Activated CD4-positive, alpha-beta T cell treated with anti-CD3 and anti-CD28 coated beads, Interleukin-2, amount 50 U/mL, for 24 hours (primary cell): ENCODE measurements around the gene ANKRD33B.

Experiments used
- DNase-seq, 2 donors: peaks; one replicate each; pipeline ENCODE4 v3.0.0-alpha.2; 2020; ENCODE audit warnings: low read depth in 1 of 2, low spot score in 1 of 2

ANKRD33B gene

DNA sequence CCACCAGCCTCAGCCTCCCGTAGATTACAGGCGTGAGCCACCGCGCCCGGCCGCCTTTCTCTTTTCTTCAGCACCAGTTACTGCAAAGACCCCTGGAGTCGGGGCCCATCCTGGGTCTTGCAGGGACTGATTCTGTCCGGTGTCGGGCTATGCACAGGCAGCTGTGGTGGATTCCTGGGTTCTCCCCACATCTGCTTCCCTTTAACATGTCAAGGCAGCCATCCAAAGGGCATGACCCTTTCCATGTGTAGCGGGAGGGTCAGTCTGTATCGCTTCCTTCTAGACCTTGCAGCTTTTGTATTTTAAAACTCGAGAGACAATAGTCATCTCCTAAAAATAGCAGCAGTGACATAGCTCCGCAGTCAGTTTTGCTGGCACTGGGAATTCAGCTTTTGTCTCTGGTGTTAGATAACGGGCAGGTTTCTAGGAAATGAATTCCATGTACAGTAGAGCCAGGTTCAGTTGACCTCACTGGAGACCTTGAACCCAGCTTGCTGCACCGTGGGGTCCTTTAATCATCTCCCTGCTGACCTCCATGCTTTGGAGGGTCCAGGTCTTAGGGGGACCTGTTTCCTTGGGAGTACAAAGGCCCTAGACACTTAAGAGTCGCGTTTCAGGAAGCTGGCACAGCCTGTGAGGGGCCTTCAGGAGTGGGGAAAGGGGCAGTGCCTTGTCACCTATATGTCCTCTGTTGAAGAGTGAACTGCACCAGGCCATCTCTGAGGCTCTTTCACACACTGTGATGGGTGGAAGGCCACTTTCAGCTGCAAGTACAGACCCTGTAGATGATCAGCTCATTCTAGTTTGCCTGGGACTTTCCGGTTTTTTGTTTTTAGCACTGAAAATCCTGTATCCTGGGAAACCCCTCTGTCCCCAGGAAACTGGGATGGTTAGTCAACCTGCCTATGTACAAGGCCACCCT is 13.8 kb downstream of the ANKRD33B start:
- no peak for DNase-seq

- DNase-seq = no peak
Observed at GRCh38 chr5:10578293-10578665, 14.4 kb downstream of the ANKRD33B start.

DNA sequence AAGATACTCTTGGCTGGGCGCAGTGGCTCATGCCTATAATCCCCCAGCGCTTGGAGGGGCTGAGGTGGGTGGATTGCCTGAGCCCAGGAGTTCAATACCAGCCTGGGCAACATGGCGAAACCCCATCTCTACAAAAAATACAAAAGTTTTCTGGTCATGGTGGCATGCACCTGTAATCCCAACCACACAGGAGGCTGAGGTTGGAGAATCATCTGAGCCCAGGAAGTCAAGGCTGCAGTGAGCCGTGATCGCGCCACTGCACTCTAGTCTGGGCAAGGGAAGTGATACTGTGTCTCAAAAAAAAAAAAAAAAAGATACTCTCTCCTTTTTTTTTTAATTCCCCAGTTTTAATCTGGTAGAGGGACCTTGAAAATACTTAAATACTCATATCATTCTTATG is 15.0 kb downstream of the ANKRD33B start:
- DNase-seq = no peak

DNA sequence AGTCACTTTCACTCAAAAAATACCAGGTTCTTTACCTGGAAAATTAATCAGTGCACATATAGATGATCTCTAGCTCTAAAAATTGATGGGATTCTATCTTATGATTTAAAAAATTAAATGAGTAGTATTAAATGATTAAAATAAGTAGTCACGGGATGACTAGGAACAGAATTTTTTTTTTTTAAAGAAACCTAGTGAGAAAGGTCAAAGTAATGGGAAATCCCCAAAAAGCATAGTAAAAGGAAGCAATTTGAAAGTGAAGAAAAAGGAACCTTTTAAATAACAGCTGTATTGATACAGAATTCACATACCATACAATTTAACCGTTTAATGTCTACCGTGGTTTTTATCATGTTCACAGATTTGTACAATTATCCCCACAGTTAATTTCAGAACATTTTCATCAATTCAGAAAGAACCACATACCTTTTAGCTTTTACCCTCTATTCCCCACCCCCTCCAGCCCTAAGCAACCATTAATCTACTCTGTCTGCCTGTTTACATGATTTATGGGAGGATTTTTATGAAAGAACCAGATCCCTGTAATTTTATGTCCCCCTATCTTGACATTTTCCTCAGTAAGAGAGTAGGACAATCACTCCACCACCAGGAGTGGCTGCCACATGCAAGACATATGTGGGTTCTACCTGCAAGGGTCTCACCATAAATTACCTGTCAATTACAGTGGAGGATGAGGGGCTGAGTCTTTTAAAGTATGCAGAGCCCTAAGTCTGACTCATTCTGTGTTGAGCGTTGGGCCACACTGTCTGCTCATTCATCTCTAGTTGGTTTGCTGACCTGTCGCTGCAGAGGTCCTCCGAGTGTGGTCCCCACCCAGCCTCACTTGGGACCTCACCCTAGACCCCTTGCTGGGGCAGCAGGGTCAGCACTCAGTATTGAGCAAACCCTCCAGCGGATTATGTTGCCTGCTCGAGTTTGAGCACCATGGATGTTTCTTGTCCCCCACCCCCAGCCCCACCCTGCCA is 16.0 kb downstream of the ANKRD33B start:
- no peak for DNase-seq

DNA sequence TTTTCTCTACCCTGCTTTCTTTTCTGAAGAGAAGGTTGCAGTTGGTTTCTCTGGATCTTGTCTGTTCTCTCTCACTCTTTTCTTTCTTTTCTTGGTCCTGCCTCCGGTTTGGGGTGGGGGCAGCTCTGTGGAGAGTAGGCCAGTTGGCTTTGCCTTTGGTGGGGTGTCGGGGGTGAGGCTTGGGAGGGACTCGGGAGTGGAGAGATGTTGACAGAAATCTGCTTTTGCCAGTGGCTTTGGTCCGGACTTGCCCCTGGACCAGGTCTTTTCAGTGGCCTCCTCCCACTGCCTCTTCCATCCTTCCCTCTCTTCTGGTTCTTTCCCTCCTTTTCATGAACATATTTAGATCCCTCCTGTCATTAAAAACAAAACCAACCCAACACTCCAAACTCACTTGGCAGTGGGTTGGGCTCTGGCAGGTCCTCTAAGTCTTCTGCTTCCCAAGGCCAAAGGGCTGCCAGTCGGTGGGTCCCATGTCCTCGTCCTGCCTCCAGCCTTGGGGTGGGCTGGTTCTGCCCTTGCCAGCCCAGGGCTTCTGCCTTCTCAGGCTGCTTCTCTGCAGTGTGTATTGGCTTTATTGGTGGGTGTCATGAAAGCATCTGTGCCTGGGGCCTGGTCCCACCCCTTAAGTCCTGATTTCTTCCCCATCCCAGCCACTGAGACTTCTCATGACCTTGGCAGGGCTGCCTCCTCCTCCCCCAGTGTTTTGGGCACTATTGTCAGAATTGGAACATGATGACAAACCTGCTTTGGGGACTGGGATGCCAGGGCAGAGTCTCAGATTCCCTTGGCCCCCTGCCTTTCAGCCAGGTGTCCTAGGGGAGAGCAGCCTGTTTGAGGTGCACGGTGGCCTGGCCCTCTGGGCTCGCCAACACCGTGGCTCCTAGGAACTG is 16.9 kb downstream of the ANKRD33B start:
- DNase-seq = no peak

- DNase-seq = no peak
Observed at GRCh38 chr5:10581424-10581748, 17.5 kb downstream of the ANKRD33B start.

DNA sequence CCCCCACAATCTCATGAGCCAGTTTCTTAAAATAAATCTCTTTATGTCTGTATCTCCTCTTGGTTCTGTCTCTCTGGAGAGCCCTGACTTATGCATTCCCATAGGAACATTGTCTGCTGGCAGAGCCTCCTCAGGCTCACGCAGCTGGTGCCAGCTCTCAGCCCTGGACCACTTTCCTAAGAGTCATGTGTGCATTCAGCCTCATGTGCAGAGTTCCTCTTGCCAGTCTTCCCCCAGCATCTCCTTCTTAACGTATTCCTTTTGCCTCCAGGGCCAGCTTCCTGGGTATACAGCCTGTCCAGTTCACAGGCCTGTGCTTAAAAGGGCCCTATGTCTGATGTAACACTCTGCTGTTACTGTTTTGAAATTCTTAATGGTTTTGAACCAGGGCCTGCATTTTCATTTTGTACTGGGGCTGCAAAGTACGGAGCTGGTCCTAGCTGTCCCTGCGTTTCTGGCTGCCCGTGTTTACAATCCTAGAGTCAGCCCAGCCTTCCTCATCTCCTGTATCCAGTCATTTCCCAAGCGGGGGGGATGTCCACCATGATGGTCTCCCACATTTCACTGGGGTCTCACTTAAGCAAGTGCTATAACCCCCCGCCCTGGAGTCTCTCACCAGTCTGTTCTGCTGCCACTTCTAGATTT is 18.1 kb downstream of the ANKRD33B start:
- no peak for DNase-seq

GRCh38 chr5:10582512-10582897 is 18.6 kb downstream of the ANKRD33B start:
- DNase-seq = no peak

DNA sequence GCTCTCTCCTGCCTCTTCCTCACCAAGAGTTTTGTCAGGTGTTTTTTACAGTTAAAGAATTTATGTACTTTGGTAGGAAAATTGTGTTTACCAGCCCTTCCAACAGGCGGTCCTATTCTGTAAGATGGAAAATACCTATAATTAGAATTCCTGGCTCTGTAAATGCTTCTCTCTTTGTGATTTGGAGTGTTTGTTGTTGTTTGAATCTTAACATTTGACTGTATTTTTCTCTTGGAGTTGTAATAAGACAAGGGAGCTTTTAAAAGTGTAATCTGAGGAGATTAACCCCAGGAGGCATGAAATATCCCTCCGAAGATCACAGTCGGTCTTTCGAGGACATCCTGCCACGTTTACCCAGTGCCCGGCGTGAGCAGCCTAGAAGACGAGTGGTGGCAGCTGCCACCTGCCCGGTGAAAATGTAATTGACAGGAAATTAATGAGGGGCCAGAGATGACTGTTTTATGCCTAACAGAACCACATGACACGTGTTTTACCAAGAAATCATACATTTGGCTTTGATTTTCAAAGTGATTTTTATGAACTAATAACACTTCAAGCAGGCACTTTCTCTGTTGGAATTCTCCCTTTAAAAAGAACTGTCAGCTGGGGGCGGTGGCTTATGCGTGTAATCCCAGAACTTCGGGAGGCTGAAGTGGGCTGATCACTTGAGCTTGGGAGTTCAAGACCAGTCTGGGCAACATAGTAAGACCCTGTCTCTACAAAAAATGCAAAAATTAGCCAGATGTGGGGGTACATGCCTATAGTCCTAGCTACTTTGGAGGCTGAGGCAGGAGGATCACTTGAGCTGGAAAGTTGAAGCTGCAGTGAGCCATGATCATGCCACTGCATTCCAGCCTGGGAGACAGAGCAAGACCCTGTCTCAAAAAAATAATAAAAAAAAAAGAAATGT is 20.0 kb downstream of the ANKRD33B start:
- no peak for DNase-seq

GRCh38 chr5:10584714-10585517 is 21.0 kb downstream of the ANKRD33B start:
- no peak for DNase-seq

DNA sequence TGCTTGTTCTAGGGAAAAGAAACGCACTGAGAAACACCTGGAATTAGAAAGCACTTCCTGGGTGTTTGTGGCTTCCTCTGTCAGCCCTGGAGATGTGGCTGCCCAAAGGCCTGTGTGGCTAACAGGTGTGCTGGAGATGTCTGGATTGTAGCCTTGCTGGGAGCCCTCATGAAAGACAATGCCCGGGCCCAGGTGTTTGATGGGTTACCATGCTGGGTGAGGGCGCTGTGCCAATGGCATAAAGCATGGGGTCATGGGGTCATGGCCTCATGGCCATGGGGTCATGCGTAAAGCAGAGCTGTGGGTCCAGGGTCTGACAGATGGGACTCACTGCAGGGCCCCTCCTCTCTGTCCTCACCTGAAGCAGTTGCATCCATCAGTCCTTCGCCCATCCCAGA is 21.6 kb downstream of the ANKRD33B start:
- DNase-seq = no peak

GRCh38 chr5:10586008-10586407 is 22.1 kb downstream of the ANKRD33B start:
- DNase-seq = no peak

GRCh38 chr5:10586555-10586954 is 22.7 kb downstream of the ANKRD33B start:
- no peak for DNase-seq

DNA sequence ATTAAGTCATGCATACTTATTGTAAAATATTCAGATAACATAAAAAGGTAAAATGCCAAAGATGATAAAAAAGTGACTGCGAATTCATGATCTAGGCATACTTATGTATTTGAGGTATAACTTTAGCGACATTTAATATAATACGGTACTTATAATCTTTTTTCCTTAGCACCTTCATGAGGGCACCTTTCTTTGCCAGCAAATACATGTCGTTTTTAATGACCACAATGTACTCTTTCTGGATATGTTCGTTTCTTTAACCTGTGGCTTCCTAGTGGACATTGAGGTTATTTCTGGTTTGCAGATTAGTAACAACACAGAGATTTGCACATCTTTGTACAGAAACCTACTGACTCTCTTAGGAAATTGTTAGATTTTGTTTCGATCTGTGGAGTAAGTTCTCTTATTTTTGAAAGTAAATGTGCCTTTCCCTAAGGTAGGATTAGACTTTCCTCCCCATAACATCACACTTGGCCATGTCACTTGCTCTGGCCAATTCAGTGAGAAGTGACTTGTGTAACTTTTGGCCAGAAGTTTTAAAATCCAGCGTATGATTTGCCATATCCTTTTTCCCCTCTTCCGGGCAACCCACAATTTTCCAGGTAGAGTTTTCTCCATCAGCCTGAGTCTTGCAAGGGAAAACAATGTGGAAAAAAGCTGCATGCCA is 24.4 kb downstream of the ANKRD33B start:
- no peak for DNase-seq

GRCh38 chr5:10588779-10589447 is 25.0 kb downstream of the ANKRD33B start:
- DNase-seq = no peak

- no peak for DNase-seq
Observed at GRCh38 chr5:10590226-10590999, 26.5 kb downstream of the ANKRD33B start.

GRCh38 chr5:10591159-10591558 is 27.3 kb downstream of the ANKRD33B start:
- DNase-seq = no peak
